ENCODE results near the gene RUFY2.
A peak's percentile ranks its signal among the peaks of the same experiment; 100 is the strongest.

The RUFY2 gene

GRCh38 chr10:68364101-68364886, 42.8 kb downstream of the RUFY2 start:
- Histone ChIP-seq H3K36me3 (ENCODE audit: insufficient read depth, insufficient read length, low read length) (peaks cover 23% of the 10 kb centered on the region), H3K4me3 (ENCODE audit: insufficient read length, low read depth) (no peak overlapping the region)

GRCh38 chr10:68362590-68362989, 44.5 kb downstream of the RUFY2 start:
- H3K9me3 ChIP-seq (ENCODE audit: insufficient read depth, low read length), result no peaks in the 10 kb centered on the region
- H3K9ac ChIP-seq (ENCODE audit: insufficient read length, low read depth), result no peak overlapping the region
- H3K4me3 ChIP-seq (ENCODE audit: insufficient read length, low read depth), result no peak overlapping the region
- no peak for TF ChIP-seq ZNF274 (IDR thresholded peaks at IDR 0.05; ENCODE audit: low read depth, low read length)
- TF ChIP-seq SUZ12 (IDR thresholded peaks at IDR 0.05; ENCODE audit: extremely low read depth, insufficient read depth, insufficient read length), result no peak
- no peak for TF ChIP-seq YY1 (IDR thresholded peaks at IDR 0.05; ENCODE audit: insufficient read depth, insufficient read length)
- no peaks in the 10 kb centered on the region for H3K27me3 ChIP-seq (ENCODE audit: insufficient read depth, insufficient read length)
- no peak for DNase-seq (ENCODE audit: low read depth, low spot score)
- no peaks in the 10 kb centered on the region for H3K4me1 ChIP-seq (ENCODE audit: insufficient read depth, insufficient read length)
- H3K36me3 ChIP-seq (ENCODE audit: insufficient read depth, insufficient read length, low read length), result peaks cover 26% of the 10 kb centered on the region

More at GRCh38 chr10:68364101-68364886, 42.8 kb downstream of the RUFY2 start:
- no peak overlapping the region for H3K9ac ChIP-seq (ENCODE audit: insufficient read length, low read depth)
- H3K9me3 ChIP-seq (ENCODE audit: insufficient read depth, low read length), result no peaks in the 10 kb centered on the region
- no peaks in the 10 kb centered on the region for H3K27me3 ChIP-seq (ENCODE audit: insufficient read depth, insufficient read length)
- DNase-seq (ENCODE audit: low read depth, low spot score), result no peak
- TF ChIP-seq YY1 (IDR thresholded peaks at IDR 0.05; ENCODE audit: insufficient read depth, insufficient read length) (no peak), ZNF274 (IDR thresholded peaks at IDR 0.05; ENCODE audit: low read depth, low read length) (no peak), SUZ12 (IDR thresholded peaks at IDR 0.05; ENCODE audit: extremely low read depth, insufficient read depth, insufficient read length) (no peak)
- H3K4me1 ChIP-seq (ENCODE audit: insufficient read depth, insufficient read length), result no peaks in the 10 kb centered on the region

GRCh38 chr10:68359189-68359588, 47.9 kb downstream of the RUFY2 start:
- no peak overlapping the region for H3K4me3 ChIP-seq (ENCODE audit: insufficient read length, low read depth)
- no peaks in the 10 kb centered on the region for H3K4me1 ChIP-seq (ENCODE audit: insufficient read depth, insufficient read length)
- TF ChIP-seq YY1 (IDR thresholded peaks at IDR 0.05; ENCODE audit: insufficient read depth, insufficient read length) (no peak), ZNF274 (IDR thresholded peaks at IDR 0.05; ENCODE audit: low read depth, low read length) (no peak), SUZ12 (IDR thresholded peaks at IDR 0.05; ENCODE audit: extremely low read depth, insufficient read depth, insufficient read length) (no peak)
- DNase-seq (ENCODE audit: low read depth, low spot score), result no peak
- no peaks in the 10 kb centered on the region for H3K27me3 ChIP-seq (ENCODE audit: insufficient read depth, insufficient read length)
- H3K36me3 ChIP-seq (ENCODE audit: insufficient read depth, insufficient read length, low read length), result peaks cover 34% of the 10 kb centered on the region
- H3K9me3 ChIP-seq (ENCODE audit: insufficient read depth, low read length), result no peaks in the 10 kb centered on the region
- H3K9ac ChIP-seq (ENCODE audit: insufficient read length, low read depth), result no peak overlapping the region

DNA sequence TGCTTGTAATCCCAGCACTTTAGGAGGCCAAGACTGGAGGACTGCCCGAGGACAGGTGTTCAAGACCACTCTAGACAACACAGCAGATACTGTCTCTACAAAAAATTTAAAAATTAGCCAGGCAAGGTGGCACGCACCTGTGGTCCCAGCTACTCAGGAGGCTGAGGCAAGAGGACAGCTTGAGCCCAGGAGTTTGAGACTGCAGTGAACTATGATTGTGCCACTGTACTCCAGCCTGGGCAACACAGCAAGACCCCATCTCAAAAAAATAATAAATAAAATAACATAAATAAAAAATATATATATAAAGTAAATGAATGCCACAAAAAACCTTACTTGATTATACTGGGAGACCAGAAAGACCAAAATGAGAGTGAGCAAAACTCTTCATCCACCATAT, 53.5 kb downstream of the RUFY2 start:
- Histone ChIP-seq H3K9ac (ENCODE audit: insufficient read length, low read depth) (no peak overlapping the region), H3K4me3 (ENCODE audit: insufficient read length, low read depth) (no peak overlapping the region), H3K4me1 (ENCODE audit: insufficient read depth, insufficient read length) (no peaks in the 10 kb centered on the region), H3K9me3 (ENCODE audit: insufficient read depth, low read length) (no peaks in the 10 kb centered on the region), H3K36me3 (ENCODE audit: insufficient read depth, insufficient read length, low read length) (peaks cover 23% of the 10 kb centered on the region), H3K27me3 (ENCODE audit: insufficient read depth, insufficient read length) (no peaks in the 10 kb centered on the region)
- TF ChIP-seq SUZ12 (IDR thresholded peaks at IDR 0.05; ENCODE audit: extremely low read depth, insufficient read depth, insufficient read length), result no peak
- DNase-seq (ENCODE audit: low read depth, low spot score), result no peak

GRCh38 chr10:68348265-68348741, 58.8 kb downstream of the RUFY2 start:
- Histone ChIP-seq H3K27me3 (ENCODE audit: insufficient read depth, insufficient read length) (no peaks in the 10 kb centered on the region), H3K36me3 (ENCODE audit: insufficient read depth, insufficient read length, low read length) (peaks cover 38% of the 10 kb centered on the region), H3K9me3 (ENCODE audit: insufficient read depth, low read length) (no peaks in the 10 kb centered on the region), H3K4me1 (ENCODE audit: insufficient read depth, insufficient read length) (no peaks in the 10 kb centered on the region), H3K9ac (ENCODE audit: insufficient read length, low read depth) (no peak overlapping the region), H3K4me3 (ENCODE audit: insufficient read length, low read depth) (no peak overlapping the region)
- peak; percentile 44 for DNase-seq (ENCODE audit: low read depth, low spot score)
- no peak for TF ChIP-seq YY1 (IDR thresholded peaks at IDR 0.05; ENCODE audit: insufficient read depth, insufficient read length)
- TF ChIP-seq SUZ12 (IDR thresholded peaks at IDR 0.05; ENCODE audit: extremely low read depth, insufficient read depth, insufficient read length), result no peak
- TF ChIP-seq ZNF274 (IDR thresholded peaks at IDR 0.05; ENCODE audit: low read depth, low read length), result no peak

GRCh38 chr10:68346774-68347173, 60.3 kb downstream of the RUFY2 start:
- TF ChIP-seq ZNF274 (IDR thresholded peaks at IDR 0.05; ENCODE audit: low read depth, low read length) (no peak), SUZ12 (IDR thresholded peaks at IDR 0.05; ENCODE audit: extremely low read depth, insufficient read depth, insufficient read length) (no peak), YY1 (IDR thresholded peaks at IDR 0.05; ENCODE audit: insufficient read depth, insufficient read length) (no peak)
- peaks cover 42% of the 10 kb centered on the region for H3K36me3 ChIP-seq (ENCODE audit: insufficient read depth, insufficient read length, low read length)
- no peaks in the 10 kb centered on the region for H3K27me3 ChIP-seq (ENCODE audit: insufficient read depth, insufficient read length)
- H3K9me3 ChIP-seq (ENCODE audit: insufficient read depth, low read length), result no peaks in the 10 kb centered on the region
- no peak overlapping the region for H3K9ac ChIP-seq (ENCODE audit: insufficient read length, low read depth)
- H3K4me3 ChIP-seq (ENCODE audit: insufficient read length, low read depth), result no peak overlapping the region
- no peak for DNase-seq (ENCODE audit: low read depth, low spot score)
- no peaks in the 10 kb centered on the region for H3K4me1 ChIP-seq (ENCODE audit: insufficient read depth, insufficient read length)

- no peak for DNase-seq (ENCODE audit: low read depth, low spot score)
- TF ChIP-seq YY1 (IDR thresholded peaks at IDR 0.05; ENCODE audit: insufficient read depth, insufficient read length) (no peak), ZNF274 (IDR thresholded peaks at IDR 0.05; ENCODE audit: low read depth, low read length) (no peak), SUZ12 (IDR thresholded peaks at IDR 0.05; ENCODE audit: extremely low read depth, insufficient read depth, insufficient read length) (no peak)
- Histone ChIP-seq H3K4me3 (ENCODE audit: insufficient read length, low read depth) (no peak overlapping the region), H3K27me3 (ENCODE audit: insufficient read depth, insufficient read length) (no peaks in the 10 kb centered on the region), H3K36me3 (ENCODE audit: insufficient read depth, insufficient read length, low read length) (peaks cover 54% of the 10 kb centered on the region), H3K4me1 (ENCODE audit: insufficient read depth, insufficient read length) (no peaks in the 10 kb centered on the region), H3K9ac (ENCODE audit: insufficient read length, low read depth) (no peak overlapping the region), H3K9me3 (ENCODE audit: insufficient read depth, low read length) (no peaks in the 10 kb centered on the region)
Observed at GRCh38 chr10:68345621-68346020, 61.5 kb downstream of the RUFY2 start.

Data from NT2/D1 (cell line).